Gastrocnemius medialis (tissue), 4 donors: Measurements from ENCODE around the gene PRSS2. TPM values are rescaled to one million over a fixed set of nuclear protein-coding genes. Genes with fewer than 3 reads are reported as not detected.
"Not testable (repeated sequence)": the region's sequence is repeated elsewhere in the genome, so short reads cannot be mapped to it uniquely, and the experiment has no call there.

Source experiments
- ATAC-seq, 2 donors: fragments of 150-250 bp; one replicate each; pipeline ENCODE4 v1.9.1; 2016
- DNase-seq, 2 donors: peaks; one replicate each; pipeline ENCODE4 v3.0.0-alpha.2; 2019
- H3K27ac ChIP-seq, 4 donors: fragments of 200-600 bp; sonication (generic); 1 replicate in 1 of 4; 2 replicates in 3 of 4; pipeline ENCODE4 v1.5.1; 2016 to 2018; ENCODE audit warnings: mild to moderate bottlenecking in 2 of 4, moderate library complexity in 1 of 4
- H3K27me3 ChIP-seq, 3 donors: fragments of 200-600 bp; sonication (generic) in 2 of 3; 1 replicate in 1 of 3; 2 replicates in 2 of 3; pipeline versions ENCODE4 v1.5.1 to v1.6.0; 2016 to 2019; ENCODE audit warnings: mild to moderate bottlenecking in 1 of 3, moderate library complexity in 1 of 3
- H3K36me3 ChIP-seq, 2 donors: fragments of 200-600 bp; sonication (generic) in 1 of 2; one replicate each; pipeline ENCODE4 v1.5.1; 2017 to 2018
- H3K4me1 ChIP-seq, 2 donors: fragments of 200-600 bp; sonication (generic) in 1 of 2; one replicate each; pipeline ENCODE4 v1.5.1; 2016 to 2017; ENCODE audit warnings: mild to moderate bottlenecking in 2 of 2
- H3K4me3 ChIP-seq, 4 donors: fragments of 200-600 bp; sonication (generic) in 3 of 4; 1 replicate in 1 of 4; 2 replicates in 3 of 4; pipeline ENCODE4 v1.5.1; 2016 to 2019; ENCODE audit warnings: mild to moderate bottlenecking in 2 of 4
- H3K9me3 ChIP-seq, 3 donors: fragments of 200-600 bp; sonication (generic) in 2 of 3; 1 replicate in 1 of 3; 2 replicates in 2 of 3; pipeline ENCODE4 v1.5.1; 2016 to 2019
- CTCF ChIP-seq, 5 experiments: fragments of 450-650 bp in 3 of 5; fragments of 200-600 bp in 2 of 5; sonication (generic) in 2 of 5; IDR thresholded peaks in 4 of 5; conservative IDR thresholded peaks in 1 of 5; 1 replicate in 4 of 5; 2 replicates in 1 of 5; pipeline ENCODE4 v1.5.1; 2016 to 2019; ENCODE audit warnings: antibody characterized with exemption in 5 of 5, mild to moderate bottlenecking in 3 of 5, moderate library complexity in 3 of 5
- POLR2A ChIP-seq, 2 donors: fragments of 450-650 bp; IDR thresholded peaks; one replicate each; pipeline ENCODE4 v1.6.1; 2017; ENCODE audit warnings: antibody characterized with exemption in 2 of 2, mild to moderate bottlenecking in 2 of 2, moderate library complexity in 2 of 2
- in situ Hi-C, 4 donors: fragments of 200-750 bp; cut with MboI; loops; one replicate each; pipeline versions ENCODE4 v1.15.0 to v1.8.0; 2017; ENCODE audit warnings: low sequenced_read_pairs in 4 of 4
- intact Hi-C: fragments of 100-400 bp; cut with DNase I; formaldehyde crosslinking; loops from one replicate; pipeline ENCODE4 v1.15.1; 2023; ENCODE audit warnings: low total_unique reads
- total RNA-seq, 4 donors: library from RNA; depleted of rRNA; stranded (reverse); fragments of >200 nt; gene quantifications; one replicate each; pipeline versions ENCODE4 v1.1.0 to v1.2.3, GENCODE V29; 2016

Gene PRSS2
- total RNA-seq, 4 donors from 2014 or later, result not detected

- Histone ChIP-seq H3K4me3 (no peak overlapping the region), H3K27me3 (no peaks in the 10 kb centered on the region), H3K36me3 (no peaks in the 10 kb centered on the region), H3K27ac (no peak overlapping the region), H3K4me1 (no peaks in the 10 kb centered on the region), H3K9me3 (no peaks in the 10 kb centered on the region)
- no peak for DNase-seq
- no peak for TF ChIP-seq CTCF (IDR thresholded peaks at IDR 0.05 in 4 of 5, conservative IDR thresholded peaks at IDR 0.05 in 1 of 5)
- no peak for TF ChIP-seq POLR2A (IDR thresholded peaks at IDR 0.05)
- no peak for ATAC-seq
- in situ Hi-C loops (loop anchor here in 1 of 4 donors (25.0 kb wide), 1 partner anchor 138 kb away; no protein-coding TSS in a partner anchor), intact Hi-C loops (no loop called here)
Observed at GRCh38 chr7:142774826-142775225, 4.1 kb downstream of the PRSS2 start.

- in situ Hi-C loops, result loop anchor here in 1 of 4 donors (25.0 kb wide), 1 partner anchor 138 kb away; no protein-coding TSS in a partner anchor
- H3K9me3 ChIP-seq, H3K27me3 ChIP-seq, intact Hi-C loops, H3K36me3 ChIP-seq, ATAC-seq, H3K27ac ChIP-seq, DNase-seq, H3K4me1 ChIP-seq, H3K4me3 ChIP-seq: not testable (repeated sequence)
Observed at GRCh38 chr7:142775351-142776115, 4.8 kb downstream of the PRSS2 start.

DNA sequence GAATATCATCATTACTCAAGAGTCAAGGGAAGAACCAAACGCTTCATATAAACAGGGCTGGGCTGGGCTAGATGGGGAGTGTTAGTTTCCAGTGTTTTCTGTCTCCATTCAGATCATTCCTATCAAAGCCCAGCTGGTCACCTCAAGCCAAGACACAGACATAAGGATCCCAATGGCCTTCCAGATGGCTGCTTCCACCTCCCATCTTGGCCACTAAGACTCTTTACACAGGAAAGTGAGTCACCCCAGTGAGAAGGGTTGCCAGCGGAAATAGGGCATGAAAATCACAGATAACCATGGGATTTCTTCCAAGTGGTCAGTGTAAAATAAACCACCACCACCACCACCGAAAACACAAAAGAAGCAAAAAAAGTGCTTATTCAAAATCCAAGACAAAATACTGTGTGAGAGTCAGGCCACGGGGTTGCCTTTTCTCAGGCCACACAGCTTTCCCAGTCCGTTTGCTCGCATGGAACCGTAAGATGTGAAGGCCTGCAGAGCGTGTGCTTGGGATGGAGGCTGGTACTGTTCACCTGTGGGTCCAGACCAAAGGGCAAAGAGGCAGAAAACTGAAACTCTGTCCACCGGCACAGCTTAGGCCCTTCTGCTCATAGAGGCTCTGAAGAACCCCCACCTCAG lies 5.6 kb downstream of the PRSS2 start:
- intact Hi-C loops, result no loop called here
- no peaks in the 10 kb centered on the region for H3K27me3 ChIP-seq
- H3K4me1 ChIP-seq, result no peaks in the 10 kb centered on the region
- no peak for TF ChIP-seq CTCF (IDR thresholded peaks at IDR 0.05 in 4 of 5, conservative IDR thresholded peaks at IDR 0.05 in 1 of 5)
- no peak for TF ChIP-seq POLR2A (IDR thresholded peaks at IDR 0.05)
- no peaks in the 10 kb centered on the region for H3K36me3 ChIP-seq
- ATAC-seq (no peak), DNase-seq (no peak)
- H3K4me3 ChIP-seq, result no peak overlapping the region
- no peaks in the 10 kb centered on the region for H3K9me3 ChIP-seq
- in situ Hi-C loops, result loop anchor here in 1 of 4 donors (25.0 kb wide), 1 partner anchor 139 kb away; no protein-coding TSS in a partner anchor
- no peak overlapping the region for H3K27ac ChIP-seq

DNA sequence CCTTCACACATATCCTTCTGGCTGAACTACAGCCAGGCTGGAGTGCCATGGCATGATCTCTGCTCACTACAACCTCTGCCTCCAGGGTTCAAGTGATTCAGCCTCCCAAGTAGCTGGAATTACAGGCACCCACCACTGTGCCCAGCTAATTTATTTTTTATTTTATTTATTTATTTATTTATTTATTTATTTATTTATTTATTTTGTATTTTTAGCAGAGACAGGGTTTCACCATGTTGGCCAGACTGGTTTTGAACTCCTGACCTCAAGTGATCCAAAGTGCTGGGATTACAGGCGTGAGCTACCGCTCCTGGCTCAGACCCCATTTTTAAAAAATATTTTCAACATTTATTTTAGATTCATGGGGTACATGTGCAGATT lies 6.1 kb downstream of the PRSS2 start:
- H3K4me3 ChIP-seq, H3K9me3 ChIP-seq, H3K36me3 ChIP-seq, intact Hi-C loops, H3K27me3 ChIP-seq, H3K4me1 ChIP-seq, DNase-seq, ATAC-seq, H3K27ac ChIP-seq: not testable (repeated sequence)
- in situ Hi-C loops, result loop anchor here in 1 of 4 donors (25.0 kb wide), 1 partner anchor 140 kb away; no protein-coding TSS in a partner anchor

- intact Hi-C loops (no loop called here), in situ Hi-C loops (loop anchor here in 1 of 4 donors (25.0 kb wide), 1 partner anchor 140 kb away; no protein-coding TSS in a partner anchor)
- Histone ChIP-seq H3K9me3 (no peaks in the 10 kb centered on the region), H3K27ac (no peak overlapping the region), H3K36me3 (no peaks in the 10 kb centered on the region), H3K27me3 (no peaks in the 10 kb centered on the region), H3K4me3 (no peak overlapping the region), H3K4me1 (no peaks in the 10 kb centered on the region)
- ATAC-seq (no peak), DNase-seq (no peak)
- no peak for TF ChIP-seq CTCF (IDR thresholded peaks at IDR 0.05 in 4 of 5, conservative IDR thresholded peaks at IDR 0.05 in 1 of 5)
- TF ChIP-seq POLR2A (IDR thresholded peaks at IDR 0.05), result no peak
Observed at GRCh38 chr7:142777318-142777717, 6.5 kb downstream of the PRSS2 start.
